Anterior cingulate cortex (tissue), 58 donors: Measurements from ENCODE around the gene RNF150.

Source experiments
- DNase-seq, 58 donors: peaks; one replicate each; lab custom pipeline; 2025; lab: John Stamatoyannopoulos, UW

Gene RNF150

GRCh38 chr4:141036786-141037185 is 96.5 kb downstream of the RNF150 start:
- DNase-seq: no peak

- DNase-seq: no peak
Observed at GRCh38 chr4:141035920-141036319, 97.3 kb downstream of the RNF150 start.

- DNase-seq: peak in 1 of 58 donors; percentile 9
Observed at GRCh38 chr4:141028024-141028529, 105.2 kb downstream of the RNF150 start.

- no peak for DNase-seq
Observed at GRCh38 chr4:141027421-141027820, 105.8 kb downstream of the RNF150 start.

GRCh38 chr4:141026900-141027299 is 106.4 kb downstream of the RNF150 start:
- DNase-seq: no peak

- DNase-seq: no peak
Observed at GRCh38 chr4:141023051-141023450, 110.2 kb downstream of the RNF150 start.

- no peak for DNase-seq
Observed at GRCh38 chr4:141022111-141022695, 111.1 kb downstream of the RNF150 start.

GRCh38 chr4:141021397-141022110 is 111.7 kb downstream of the RNF150 start:
- peak in 3 of 58 donors; percentile 4 to 25 (median 6) for DNase-seq

- DNase-seq: no peak
Observed at GRCh38 chr4:141020801-141021261, 112.4 kb downstream of the RNF150 start.

GRCh38 chr4:141019768-141020167 is 113.5 kb downstream of the RNF150 start:
- no peak for DNase-seq

- DNase-seq: no peak
Observed at GRCh38 chr4:141016117-141016798, 117.0 kb downstream of the RNF150 start.

- no peak for DNase-seq
Observed at GRCh38 chr4:141013899-141014298, 119.4 kb downstream of the RNF150 start.

GRCh38 chr4:141011901-141012315 is 121.4 kb downstream of the RNF150 start:
- peak in 20 of 58 donors; percentile 0 to 48 (median 10) for DNase-seq

- no peak for DNase-seq
Observed at GRCh38 chr4:141009931-141010330, 123.3 kb downstream of the RNF150 start.

GRCh38 chr4:141009129-141009528 is 124.1 kb downstream of the RNF150 start:
- DNase-seq: no peak

- no peak for DNase-seq
Observed at GRCh38 chr4:141006242-141006802, 126.9 kb downstream of the RNF150 start.

- no peak for DNase-seq
Observed at GRCh38 chr4:141004823-141005222, 128.4 kb downstream of the RNF150 start.

- no peak for DNase-seq
Observed at GRCh38 chr4:141003193-141003592, 130.1 kb downstream of the RNF150 start.

- no peak for DNase-seq
Observed at GRCh38 chr4:141002323-141002805, 130.9 kb downstream of the RNF150 start.

- DNase-seq: no peak
Observed at GRCh38 chr4:140996766-140997165, 136.5 kb downstream of the RNF150 start.

- DNase-seq: no peak
Observed at GRCh38 chr4:140995058-140995457, 138.2 kb downstream of the RNF150 start.
